ENCODE results near the gene CCL27. TPM values are rescaled to one million over a fixed set of nuclear protein-coding genes. Genes with fewer than 3 reads are reported as not detected.

Gene CCL27
- polyA plus RNA-seq, 4 donors: 0.28 to 0.71 (median 0.54) TPM

DNA sequence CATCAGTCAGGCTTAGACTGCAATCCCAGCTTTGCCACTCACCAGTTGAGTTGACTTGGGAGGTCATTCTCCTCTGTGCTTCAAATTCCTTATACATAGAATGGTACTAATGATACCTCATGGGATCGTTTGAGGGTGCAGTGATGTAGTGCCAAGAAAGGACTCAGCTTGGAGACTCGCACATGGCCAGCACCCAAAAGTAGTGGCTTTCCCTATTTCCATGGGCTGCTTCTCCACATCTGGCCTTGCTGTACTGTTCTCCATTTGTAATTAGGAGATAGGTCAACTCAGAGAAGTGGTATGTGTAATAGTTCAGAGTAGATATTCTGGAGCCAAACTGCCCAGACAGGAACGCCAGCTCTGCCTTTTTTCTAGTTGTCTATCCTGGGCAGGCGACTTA lies 23.1 kb upstream of the CCL27 start:
- no peak for DNase-seq (ENCODE audit: low read depth in 4 of 4, low spot score in 3 of 4)

- DNase-seq (ENCODE audit: low read depth in 4 of 4, low spot score in 3 of 4): no peak
Measured at GRCh38 chr9:34684816-34685215, 22.4 kb upstream of the CCL27 start.

- DNase-seq (ENCODE audit: low read depth in 4 of 4, low spot score in 3 of 4): no peak
Measured at GRCh38 chr9:34684145-34684544, 21.7 kb upstream of the CCL27 start.

DNA sequence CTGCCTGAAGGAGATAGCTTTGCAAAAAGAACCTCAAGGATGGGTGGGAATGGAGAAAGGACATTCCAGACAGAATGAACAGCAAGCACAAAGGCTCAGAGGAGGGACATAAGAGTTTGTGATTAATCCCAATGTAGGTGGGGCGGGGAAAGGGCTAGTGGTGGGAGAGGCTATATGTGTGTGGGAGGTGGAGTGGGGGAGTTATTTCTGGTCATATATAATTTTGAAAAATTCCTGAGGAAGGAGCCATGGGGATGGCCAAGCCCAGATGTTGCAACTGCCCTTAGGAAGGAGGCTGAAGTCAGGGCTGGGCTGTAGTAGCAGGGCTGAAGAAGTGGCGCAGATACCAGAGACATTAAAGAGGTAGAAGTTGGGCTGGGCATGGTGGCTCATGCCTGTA lies 13.4 kb upstream of the CCL27 start:
- DNase-seq (ENCODE audit: low read depth in 4 of 4, low spot score in 3 of 4): no peak

GRCh38 chr9:34675048-34675714 lies 12.7 kb upstream of the CCL27 start:
- DNase-seq (ENCODE audit: low read depth in 4 of 4, low spot score in 3 of 4): peak in 1 of 4 donors; percentile 56

GRCh38 chr9:34674440-34674839 lies 12.0 kb upstream of the CCL27 start:
- no peak for DNase-seq (ENCODE audit: low read depth in 4 of 4, low spot score in 3 of 4)

DNA sequence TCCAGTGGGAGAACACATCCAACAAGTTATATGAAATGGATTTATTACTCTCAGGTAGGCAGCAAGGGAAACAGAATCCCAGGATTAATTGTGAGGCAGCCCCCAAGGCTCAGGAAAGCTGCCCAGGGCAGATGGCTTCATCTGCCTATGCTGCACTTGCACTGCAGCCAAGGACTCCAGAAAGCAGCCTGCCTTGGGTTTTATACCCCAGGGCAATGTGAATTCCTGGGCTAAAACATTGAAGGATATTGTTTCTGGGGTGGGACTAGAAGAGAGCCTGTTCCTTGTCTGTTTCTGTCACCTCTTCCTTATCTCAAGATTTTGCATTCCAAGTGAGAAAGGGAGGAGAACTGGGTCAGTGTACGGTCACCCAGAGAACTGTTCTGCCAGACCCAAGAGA lies 8.8 kb upstream of the CCL27 start:
- no peak for DNase-seq (ENCODE audit: low read depth in 4 of 4, low spot score in 3 of 4)

DNA sequence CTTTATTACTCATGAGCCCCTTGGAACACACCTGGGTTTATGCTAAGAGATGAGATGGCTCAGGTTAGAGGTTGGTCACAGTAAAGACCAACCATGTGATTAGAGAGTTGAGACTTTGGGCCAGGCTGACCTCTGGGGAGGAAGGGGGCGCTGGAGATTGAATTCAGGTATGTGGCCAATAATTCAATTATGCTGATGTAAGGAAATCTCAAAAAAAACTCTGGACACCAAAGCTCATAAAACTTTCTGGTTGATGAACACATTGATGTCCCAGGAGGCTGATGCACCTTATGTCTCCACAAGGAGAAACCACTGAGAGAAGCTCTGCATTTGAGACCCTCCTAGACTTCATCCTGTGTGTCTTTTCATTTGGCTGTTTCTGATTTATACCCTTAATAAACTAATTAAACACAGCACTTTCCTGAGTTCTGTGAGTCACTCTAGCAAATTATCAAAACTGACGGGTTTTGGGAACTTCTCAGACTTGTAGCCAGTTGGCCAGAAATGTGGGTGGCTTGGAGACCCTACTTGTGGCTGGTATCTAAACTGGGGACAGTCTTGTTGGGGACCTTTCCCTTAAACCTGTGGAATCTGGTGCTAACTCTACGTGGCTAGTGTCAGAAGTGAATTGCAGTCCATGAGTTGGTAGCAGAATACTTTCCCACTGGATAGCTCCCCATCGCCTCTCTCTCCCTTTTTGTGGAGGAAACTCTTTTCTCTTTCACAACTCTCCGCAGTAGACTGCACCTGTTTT lies 7.5 kb upstream of the CCL27 start:
- DNase-seq (ENCODE audit: low read depth in 4 of 4, low spot score in 3 of 4): no peak

DNA sequence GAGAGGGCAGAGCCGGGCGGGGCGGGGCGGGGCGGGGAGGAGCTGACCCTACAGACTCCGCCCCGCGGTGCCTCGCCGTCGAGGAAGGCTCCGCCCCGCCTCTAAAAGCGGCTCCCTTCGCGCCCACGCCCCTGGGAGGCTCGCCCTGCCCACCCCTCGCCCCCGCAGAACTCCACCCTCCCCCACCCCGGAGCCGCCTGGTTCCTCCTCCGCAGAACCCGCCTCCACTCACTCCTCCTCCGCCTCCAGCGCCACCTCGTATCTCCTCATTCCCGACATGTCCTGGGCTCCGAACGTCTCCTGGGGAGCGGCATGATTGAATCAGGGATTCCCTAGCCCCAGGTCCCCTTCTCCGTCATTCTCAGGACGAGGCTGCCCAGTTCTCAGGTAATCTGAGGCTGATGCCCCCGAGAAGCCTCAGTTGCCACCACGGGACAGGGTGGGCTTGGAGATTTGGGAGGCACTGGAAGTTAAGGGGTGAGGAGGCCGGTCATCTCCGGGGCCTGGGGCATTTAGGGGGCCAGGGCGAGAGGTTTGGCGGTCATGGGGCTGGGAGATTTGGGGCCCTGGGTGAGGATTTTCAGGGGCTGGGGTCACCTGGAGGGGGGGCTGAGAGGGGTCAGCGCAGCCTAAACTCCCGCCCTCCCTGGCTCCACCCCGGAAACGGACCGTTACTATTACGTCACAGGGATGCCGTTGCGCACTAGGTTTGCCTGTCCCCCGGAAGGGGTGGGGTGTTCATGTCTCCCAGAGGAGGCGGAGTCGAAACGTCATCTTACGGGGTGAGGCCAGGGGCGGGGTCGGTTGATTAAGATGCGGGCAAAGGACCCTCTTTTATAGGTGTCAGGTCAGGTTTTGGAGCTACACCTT lies 3.2 kb upstream of the CCL27 start:
- peak; percentile 88 to 92 (median 91) for DNase-seq (ENCODE audit: low read depth in 4 of 4, low spot score in 3 of 4)

DNA sequence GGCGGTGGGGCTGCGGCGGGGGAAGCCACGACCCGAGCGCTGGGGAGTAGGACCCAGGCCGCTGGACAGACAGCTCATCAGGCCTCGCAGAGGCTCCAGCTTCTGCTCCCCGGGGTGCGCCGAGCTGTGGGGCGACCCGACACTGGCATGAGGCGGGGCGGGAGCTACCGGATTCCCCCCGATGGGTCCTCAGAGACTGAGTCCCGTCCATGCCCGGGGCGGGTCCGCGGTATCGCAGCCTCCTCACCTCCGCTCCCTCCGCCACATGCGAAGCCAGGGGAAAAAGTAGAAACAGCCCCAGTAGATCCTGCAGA lies 2.6 kb upstream of the CCL27 start:
- no peak for DNase-seq (ENCODE audit: low read depth in 4 of 4, low spot score in 3 of 4)

GRCh38 chr9:34664281-34665066 lies 2.0 kb upstream of the CCL27 start:
- peak in 2 of 4 donors; percentile 54 to 65 for DNase-seq (ENCODE audit: low read depth in 4 of 4, low spot score in 3 of 4)

DNA sequence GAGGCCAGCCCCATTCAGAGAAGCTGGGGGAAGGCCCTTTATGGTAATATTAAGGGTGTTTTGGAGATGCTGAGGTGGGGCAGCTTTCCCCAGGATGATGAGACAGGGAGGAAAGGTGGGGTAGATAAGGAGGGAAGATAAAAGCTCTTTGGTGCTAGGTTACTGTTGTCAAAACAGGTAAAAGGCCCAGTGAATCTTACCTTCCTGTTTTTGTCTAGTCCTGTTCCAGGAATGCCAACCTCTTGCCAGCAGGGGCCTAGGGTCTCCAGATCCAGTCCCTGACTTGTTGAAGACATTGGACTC lies 797 bp upstream of the CCL27 start:
- DNase-seq (ENCODE audit: low read depth in 4 of 4, low spot score in 3 of 4): no peak

GRCh38 chr9:34659592-34660253 lies 2.7 kb downstream of the CCL27 start:
- no peak for DNase-seq (ENCODE audit: low read depth in 4 of 4, low spot score in 3 of 4)

DNA sequence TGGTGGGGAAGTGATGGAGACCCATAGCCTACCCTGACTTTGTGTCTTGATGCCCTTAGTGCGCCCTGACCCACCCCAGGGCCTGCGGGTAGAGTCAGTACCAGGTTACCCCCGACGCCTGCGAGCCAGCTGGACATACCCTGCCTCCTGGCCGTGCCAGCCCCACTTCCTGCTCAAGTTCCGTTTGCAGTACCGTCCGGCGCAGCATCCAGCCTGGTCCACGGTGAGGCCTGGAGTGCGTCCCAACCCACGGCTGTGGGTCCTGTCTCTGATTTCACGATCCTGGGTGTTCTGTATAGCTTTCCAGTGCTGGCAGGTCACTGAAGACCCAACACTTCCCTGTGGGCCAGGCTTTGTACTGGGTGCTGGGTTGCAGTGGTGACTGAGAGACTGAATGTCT lies 4.0 kb downstream of the CCL27 start:
- no peak for DNase-seq (ENCODE audit: low read depth in 4 of 4, low spot score in 3 of 4)

- DNase-seq (ENCODE audit: low read depth in 4 of 4, low spot score in 3 of 4): no peak
Measured at GRCh38 chr9:34656992-34657391, 5.5 kb downstream of the CCL27 start.

GRCh38 chr9:34655394-34655793 lies 7.1 kb downstream of the CCL27 start:
- DNase-seq (ENCODE audit: low read depth in 4 of 4, low spot score in 3 of 4): no peak

DNA sequence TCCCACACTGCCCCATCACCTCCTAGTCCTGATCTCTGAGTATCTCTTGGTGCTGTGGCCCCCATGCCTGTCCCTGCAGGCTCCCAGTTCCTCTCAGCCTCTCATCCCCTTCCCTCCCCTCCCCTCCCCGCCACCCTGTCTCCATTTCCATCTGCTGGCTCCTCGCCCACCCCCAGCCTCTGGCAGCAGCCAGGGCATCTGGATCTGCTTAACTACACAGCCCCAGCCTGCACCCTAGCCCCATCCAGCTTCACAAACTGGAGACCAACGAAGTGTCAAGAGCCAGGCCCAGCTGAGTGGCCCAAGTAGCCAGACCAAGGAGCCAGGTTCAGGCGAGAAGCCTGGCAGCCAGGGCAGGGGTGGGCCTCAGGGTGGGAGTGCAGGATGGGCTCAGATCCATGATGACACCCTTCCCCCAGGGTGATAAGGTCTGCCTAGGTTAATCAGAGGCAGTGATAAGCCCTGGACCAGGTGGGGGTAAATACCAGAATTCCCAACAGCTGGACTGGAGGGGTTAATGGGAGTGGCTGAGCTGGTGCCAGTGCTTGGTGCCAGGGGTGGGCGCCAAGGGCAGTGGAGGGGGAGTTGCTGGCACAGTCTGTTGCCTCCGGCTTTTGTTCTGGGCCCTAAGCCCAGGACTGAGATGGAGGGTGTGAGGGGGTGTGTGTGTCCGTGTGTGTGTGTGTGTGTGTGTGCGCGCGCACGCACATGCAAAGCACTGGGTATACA lies 8.0 kb downstream of the CCL27 start:
- DNase-seq (ENCODE audit: low read depth in 4 of 4, low spot score in 3 of 4): no peak

DNA sequence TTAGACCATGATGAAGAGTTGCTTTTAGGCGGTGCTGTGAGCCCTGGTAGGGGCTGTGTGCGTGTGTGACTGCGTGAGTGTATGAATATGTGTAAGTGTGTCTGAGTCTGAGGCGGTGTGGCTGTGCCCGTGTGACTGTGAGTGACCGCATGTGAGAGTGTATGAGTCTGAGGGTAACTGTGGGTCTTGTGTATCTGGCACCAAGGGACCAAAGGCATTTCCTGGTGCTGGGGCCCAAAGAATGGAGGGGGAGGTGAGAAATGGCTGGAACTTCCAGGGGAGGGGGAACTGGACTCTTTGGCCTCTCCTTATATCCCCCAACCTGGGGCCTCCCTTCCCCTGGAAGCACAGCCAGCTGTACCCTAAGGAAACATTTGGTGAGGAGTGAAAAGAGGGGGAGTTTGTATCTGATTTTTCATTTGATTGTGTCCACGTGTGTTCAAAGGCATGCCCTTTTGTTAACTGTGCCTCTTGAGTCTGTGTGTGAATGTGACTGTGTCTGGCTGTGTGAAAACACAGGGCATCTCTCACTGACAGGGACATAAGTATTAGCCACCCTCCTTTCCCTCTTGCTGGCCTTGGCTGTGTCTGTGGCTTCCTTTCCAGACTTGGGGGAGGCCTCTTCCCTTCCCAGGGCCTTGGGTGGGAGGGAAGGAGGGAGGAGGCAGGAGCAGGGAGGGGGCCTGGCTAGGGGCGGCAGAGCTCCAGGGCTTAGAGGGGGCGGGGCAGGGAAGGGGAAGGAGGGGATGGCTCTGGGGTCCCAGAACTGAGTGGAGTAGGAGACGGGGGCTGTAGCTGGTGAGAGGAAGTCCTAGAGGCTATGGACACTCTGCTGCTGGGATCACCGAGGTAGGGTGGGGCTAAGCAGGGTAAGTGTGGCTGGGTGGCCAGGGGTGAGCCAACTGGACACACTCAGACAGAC lies 9.0 kb downstream of the CCL27 start:
- peak in 1 of 4 donors; percentile 67 for DNase-seq (ENCODE audit: low read depth in 4 of 4, low spot score in 3 of 4)

DNA sequence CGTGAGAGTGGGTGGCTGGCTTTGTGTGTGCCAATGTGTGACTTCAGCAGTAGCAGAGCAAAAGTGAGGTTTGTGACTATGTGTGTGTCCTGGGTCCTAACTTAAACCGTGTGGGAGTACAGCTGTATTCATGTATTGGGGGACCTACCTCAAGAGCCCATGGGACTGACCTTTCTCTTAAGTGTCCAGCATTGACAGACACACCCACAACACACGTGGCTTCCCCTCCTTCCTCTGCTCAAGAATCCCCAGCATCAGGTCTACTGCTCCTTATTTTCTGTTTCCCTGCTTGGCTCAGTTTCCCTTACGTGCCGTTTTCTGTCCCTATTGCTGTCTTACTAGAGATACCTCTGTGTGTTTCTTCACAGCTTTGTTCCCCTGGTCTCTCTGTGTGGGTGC lies 9.9 kb downstream of the CCL27 start:
- no peak for DNase-seq (ENCODE audit: low read depth in 4 of 4, low spot score in 3 of 4)

Measured in right renal pelvis (tissue), 4 donors.